ENCODE measurements around the gene RPE65. TPM values are rescaled to one million over a fixed set of nuclear protein-coding genes. Genes with fewer than 3 reads are reported as not detected.
A peak's percentile ranks its signal among the peaks of the same experiment; 100 is the strongest.
"Not testable (repeated sequence)": the region's sequence is repeated elsewhere in the genome, so short reads cannot be mapped to it uniquely, and the experiment has no call there.

The RPE65 gene
- total RNA-seq (not detected), polyA plus RNA-seq (not detected), total RNA-seq (0 reads per million in 6 experiments)

DNA sequence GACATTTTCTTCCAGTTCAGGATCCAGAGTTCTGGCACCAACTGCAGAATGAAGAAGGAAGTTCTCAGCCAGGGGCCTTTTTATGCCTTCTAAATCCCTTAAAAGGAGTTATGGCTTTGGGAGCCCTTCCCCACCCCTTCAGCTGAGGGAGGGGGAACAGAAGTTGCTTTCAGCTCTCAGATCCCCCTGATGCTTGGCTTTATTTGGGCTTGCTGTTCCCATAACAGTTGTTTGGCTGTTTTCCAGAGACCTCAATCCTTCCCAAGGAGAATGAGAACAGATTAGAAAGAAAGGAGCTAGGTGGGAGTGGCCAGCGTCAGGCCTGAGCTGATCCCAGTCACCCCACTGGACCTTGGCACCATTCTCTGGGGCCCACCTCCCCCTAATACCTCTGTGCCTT is at the start of gene RPE65:
TSS of gene RPE65 (minus strand) at position 54 of the 400 bp plus-strand sequence. CDS start at position 5, 49 bp downstream.
- Mint-ChIP-seq H3K27me3 (peaks cover 0 to 6% (median 3%) of the 10 kb centered on the region in 5 donors), H3K27ac (no peak within 1 kb of the TSS), H3K9me3 (no peaks in the 10 kb centered on the region), H3K36me3 (no peaks in the 10 kb centered on the region), H3K4me1 (no peaks in the 10 kb centered on the region), H3K4me3 (no peak within 1 kb of the TSS)
- DNase-seq (no peak), ATAC-seq (no peak)
- POLR2A ChIA-PET: no interaction called here

DNA sequence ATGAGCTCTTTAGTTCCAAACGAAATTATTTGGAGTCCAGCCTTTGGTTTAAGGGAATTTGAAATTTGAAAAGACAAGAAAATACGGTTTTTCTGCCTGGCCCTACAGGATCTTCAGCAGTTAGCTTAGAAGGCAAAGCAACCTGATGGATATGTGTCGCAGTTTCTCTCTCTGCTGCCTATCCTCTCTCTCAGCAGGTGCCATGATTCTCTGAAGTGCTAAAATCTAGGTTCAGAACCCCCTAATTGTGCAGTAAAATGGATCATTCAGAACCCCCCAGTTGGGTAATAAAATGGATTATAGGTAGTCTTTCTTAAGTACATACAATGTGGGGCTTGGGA is 47.6 kb upstream of the RPE65 start:
- peak in 1 of 2 donors; percentile 28 for ATAC-seq
- POLR2A ChIA-PET: no interaction called here

DNA sequence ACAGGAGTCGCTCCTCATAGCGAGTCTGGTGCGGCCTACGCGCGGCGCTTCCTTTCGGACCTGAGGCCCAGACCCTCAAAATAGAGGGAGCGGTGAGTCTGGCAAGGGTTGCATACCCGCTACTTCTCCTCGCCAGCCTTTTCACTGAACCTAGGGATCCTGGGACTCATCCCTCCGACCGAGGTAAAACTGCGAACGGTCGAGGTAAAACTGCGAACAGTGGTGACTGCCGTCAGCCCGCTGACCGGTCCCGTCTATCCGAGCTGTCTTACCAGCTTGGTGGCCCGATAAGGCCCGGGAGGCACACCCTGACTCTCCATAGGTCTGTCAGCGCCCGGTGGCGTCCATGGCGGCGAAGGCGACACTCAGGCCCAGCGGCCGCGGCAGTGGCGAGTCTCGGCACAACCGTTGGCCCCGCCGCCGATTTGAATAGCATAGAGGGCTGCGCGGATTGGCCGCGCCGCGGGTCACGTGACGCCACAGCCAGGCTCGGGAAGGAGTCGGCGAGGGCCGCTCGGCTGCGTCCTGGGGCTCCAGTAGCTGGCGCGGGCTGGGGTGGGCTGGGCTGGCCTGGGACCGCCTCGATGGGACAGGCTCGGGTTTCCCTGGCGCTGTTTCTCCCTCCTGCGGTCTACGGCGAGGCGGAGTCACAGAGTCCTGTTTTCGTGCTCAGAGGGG is 47.1 kb upstream of the RPE65 start, which contains the start of gene DEPDC1:
TSS of gene DEPDC1 (minus strand) at position 403 of the 678 bp plus-strand sequence. CDS start at position 320, 83 bp downstream.
- POLR2A ChIA-PET: no interaction called here
- H3K4me1 Mint-ChIP-seq: peaks cover 4 to 22% (median 17%) of the 10 kb centered on the region in 4 donors
- peak; percentile 76 to 91 for ATAC-seq
- peak; percentile 11 to 64 (median 40) for DNase-seq
- H3K9me3 Mint-ChIP-seq: peaks cover 0 to 8% (median 4%) of the 10 kb centered on the region in 9 donors
- H3K36me3 Mint-ChIP-seq: no peaks in the 10 kb centered on the region
- peaks cover 10 to 49% (median 24%) of the 10 kb centered on the region in 5 donors for H3K27me3 Mint-ChIP-seq
- peak within 1 kb of the TSS; percentile 73 to 87 (median 84) for H3K4me3 Mint-ChIP-seq
- H3K27ac Mint-ChIP-seq: peak within 1 kb of the TSS in 1 of 10 donors; percentile 16

More for the DNA sequence above, 47.6 kb upstream of the RPE65 start:
- Mint-ChIP-seq H3K27me3 (peaks cover 10 to 49% (median 24%) of the 10 kb centered on the region in 5 donors), H3K36me3 (no peaks in the 10 kb centered on the region), H3K27ac (no peak overlapping the region), H3K4me1 (peaks cover 4 to 22% (median 17%) of the 10 kb centered on the region in 4 donors), H3K9me3 (peaks cover 0 to 12% (median 6%) of the 10 kb centered on the region in 9 donors), H3K4me3 (peak overlapping the region; percentile 73 to 85 (median 83))
- no peak for DNase-seq

DNA sequence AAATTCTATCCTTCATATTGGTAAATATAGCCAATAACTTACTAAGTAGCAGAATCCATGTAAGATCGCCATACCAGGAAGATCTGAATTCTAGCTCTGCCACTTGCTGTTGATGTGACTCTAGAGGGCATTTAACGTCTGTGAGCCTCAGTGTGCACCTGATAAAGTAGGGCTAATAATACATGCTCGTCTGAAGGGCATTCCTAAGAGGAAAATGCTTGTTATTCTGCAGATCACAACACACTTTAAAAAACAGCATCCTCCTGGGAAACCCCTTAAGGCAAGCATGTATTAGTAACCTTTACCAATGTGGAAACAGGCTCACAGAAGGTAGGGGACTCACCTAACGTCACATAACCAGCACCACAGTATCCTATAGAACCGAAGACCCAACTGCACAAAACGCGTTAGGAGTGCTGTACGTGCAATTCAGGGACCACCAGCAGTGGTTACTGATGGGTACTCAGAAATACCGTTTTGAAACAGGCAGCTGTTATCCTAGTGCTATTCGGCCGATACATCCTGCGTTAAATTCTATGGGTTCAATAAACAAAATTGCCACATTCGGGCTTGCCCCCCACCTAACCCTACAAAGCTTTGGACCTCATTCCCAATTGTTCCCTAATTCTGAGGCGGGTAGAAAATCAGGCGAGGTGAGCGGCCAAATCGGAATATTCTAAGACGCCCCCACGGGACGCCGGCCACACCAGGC is 46.4 kb upstream of the RPE65 start:
- no peak overlapping the region for H3K27ac Mint-ChIP-seq
- peaks cover 10 to 49% (median 24%) of the 10 kb centered on the region in 5 donors for H3K27me3 Mint-ChIP-seq
- ATAC-seq (no peak), DNase-seq (no peak)
- peaks cover 4 to 21% (median 14%) of the 10 kb centered on the region in 4 donors for H3K4me1 Mint-ChIP-seq
- no peaks in the 10 kb centered on the region for H3K36me3 Mint-ChIP-seq
- POLR2A ChIA-PET: no interaction called here
- peak overlapping the region; percentile 73 to 87 (median 84) for H3K4me3 Mint-ChIP-seq
- H3K9me3 Mint-ChIP-seq: peaks cover 0 to 3% (median 0%) of the 10 kb centered on the region in 9 donors

DNA sequence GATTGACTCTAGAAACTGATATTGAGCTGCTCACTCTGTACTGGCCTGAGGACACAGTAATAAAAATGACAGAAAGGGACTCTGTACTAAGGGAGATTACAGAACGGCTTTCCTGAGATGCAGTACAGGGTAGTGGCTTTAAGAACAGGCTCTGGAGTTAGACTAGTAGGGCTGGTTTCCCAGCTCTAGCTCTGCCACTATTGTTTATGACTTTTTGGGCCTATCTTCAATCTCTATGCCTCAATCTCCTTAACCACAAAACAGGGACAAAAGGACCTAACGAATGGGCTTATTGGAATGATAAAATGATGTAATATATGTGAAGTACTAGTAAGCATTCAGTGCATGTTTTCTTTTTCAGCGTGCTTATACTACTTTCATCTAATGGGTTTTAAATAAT is 45.8 kb upstream of the RPE65 start:
- no peak for DNase-seq
- H3K27me3 Mint-ChIP-seq: peaks cover 10 to 49% (median 24%) of the 10 kb centered on the region in 5 donors
- H3K4me1 Mint-ChIP-seq: peaks cover 4 to 21% (median 14%) of the 10 kb centered on the region in 4 donors
- H3K9me3 Mint-ChIP-seq: peaks cover 0 to 3% (median 0%) of the 10 kb centered on the region in 9 donors
- H3K36me3 Mint-ChIP-seq: no peaks in the 10 kb centered on the region
- peak overlapping the region in 8 of 10 donors; percentile 0 to 87 (median 84) for H3K4me3 Mint-ChIP-seq
- POLR2A ChIA-PET: no interaction called here
- no peak for ATAC-seq
- no peak overlapping the region for H3K27ac Mint-ChIP-seq

DNA sequence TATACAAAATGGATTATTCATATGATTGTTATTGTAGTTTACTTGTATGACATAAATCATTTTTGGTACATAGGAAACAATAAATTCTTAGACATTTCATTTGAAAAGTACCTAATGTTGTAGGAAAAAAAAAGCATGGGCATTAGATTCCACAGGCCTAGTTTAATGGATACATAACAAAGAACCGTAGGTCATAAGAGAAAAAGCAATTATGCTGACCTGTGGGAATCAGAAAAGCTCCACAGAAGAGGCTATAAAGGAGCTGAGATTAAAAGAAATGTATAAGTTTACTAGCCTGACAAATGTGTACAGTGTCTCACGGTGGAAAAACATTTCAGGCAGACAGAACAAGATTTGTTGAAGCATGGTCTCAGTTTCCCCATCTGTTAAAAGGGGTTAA is 43.4 kb upstream of the RPE65 start:
- no peak overlapping the region for H3K4me3 Mint-ChIP-seq
- no peak for ATAC-seq
- H3K36me3 Mint-ChIP-seq: no peaks in the 10 kb centered on the region
- H3K4me1 Mint-ChIP-seq: peaks cover 4 to 21% (median 14%) of the 10 kb centered on the region in 4 donors
- peaks cover 0 to 5% (median 0%) of the 10 kb centered on the region in 9 donors for H3K9me3 Mint-ChIP-seq
- DNase-seq: no peak
- no peak overlapping the region for H3K27ac Mint-ChIP-seq
- POLR2A ChIA-PET: no interaction called here
- H3K27me3 Mint-ChIP-seq: peaks cover 8 to 30% (median 17%) of the 10 kb centered on the region in 5 donors

DNA sequence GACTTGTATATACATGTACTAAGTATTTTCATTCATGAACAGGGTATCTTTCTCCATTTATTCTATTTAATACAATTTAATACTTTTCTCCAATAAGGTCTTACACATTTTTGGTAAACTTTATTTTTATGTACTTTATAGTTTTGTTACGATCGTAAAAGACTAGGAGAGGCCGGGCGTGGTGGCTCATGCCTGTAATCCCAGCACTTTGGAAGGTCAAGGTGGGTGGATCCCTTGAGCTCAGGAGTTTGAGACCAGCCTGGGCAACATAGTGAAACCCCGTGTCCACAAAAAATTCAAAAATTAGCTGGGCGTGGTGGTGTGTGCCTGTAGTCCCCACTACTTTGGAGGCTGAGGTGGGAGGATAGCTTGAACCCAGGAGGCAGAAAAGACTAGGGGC is 42.5 kb upstream of the RPE65 start:
- H3K36me3 Mint-ChIP-seq, POLR2A ChIA-PET, DNase-seq, H3K27ac Mint-ChIP-seq, H3K4me3 Mint-ChIP-seq, ATAC-seq, H3K9me3 Mint-ChIP-seq: not testable (repeated sequence)
- peaks cover 4 to 15% (median 11%) of the 10 kb centered on the region in 4 donors for H3K4me1 Mint-ChIP-seq
- peaks cover 4 to 20% (median 11%) of the 10 kb centered on the region in 5 donors for H3K27me3 Mint-ChIP-seq

DNA sequence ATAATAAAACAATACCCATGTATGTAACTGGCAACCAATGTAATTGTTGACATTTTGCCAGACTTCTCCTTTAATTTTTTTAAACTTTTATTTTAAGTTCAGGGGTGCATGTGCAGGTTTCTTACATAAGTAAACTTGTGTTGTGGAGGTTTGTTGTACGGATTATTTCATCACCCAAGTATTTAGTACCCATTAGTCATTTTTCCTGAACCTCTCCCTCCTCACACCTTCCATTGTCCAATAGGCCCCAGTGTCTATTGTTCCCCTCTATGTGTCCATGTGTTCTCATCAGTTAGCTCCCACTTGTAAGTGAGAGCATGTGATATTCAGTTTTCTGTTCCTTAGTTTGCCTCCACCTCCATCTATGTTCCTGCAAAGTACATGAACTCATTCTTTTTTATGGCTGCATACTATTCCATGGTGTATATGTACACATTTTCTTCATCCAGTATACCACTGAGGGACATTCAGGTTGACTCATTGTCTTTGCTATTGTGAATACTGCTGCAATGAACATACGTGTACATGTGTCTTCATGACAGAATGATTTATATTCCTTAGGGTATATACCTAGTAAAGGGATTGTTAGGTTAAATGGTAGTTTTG is 40.4 kb upstream of the RPE65 start:
- H3K27ac Mint-ChIP-seq: no peak overlapping the region
- POLR2A ChIA-PET: no interaction called here
- peaks cover 0 to 4% (median 0%) of the 10 kb centered on the region in 9 donors for H3K9me3 Mint-ChIP-seq
- DNase-seq: no peak
- peaks cover 0 to 10% (median 1%) of the 10 kb centered on the region in 5 donors for H3K27me3 Mint-ChIP-seq
- no peaks in the 10 kb centered on the region for H3K36me3 Mint-ChIP-seq
- no peak overlapping the region for H3K4me3 Mint-ChIP-seq
- ATAC-seq: no peak
- no peaks in the 10 kb centered on the region for H3K4me1 Mint-ChIP-seq

DNA sequence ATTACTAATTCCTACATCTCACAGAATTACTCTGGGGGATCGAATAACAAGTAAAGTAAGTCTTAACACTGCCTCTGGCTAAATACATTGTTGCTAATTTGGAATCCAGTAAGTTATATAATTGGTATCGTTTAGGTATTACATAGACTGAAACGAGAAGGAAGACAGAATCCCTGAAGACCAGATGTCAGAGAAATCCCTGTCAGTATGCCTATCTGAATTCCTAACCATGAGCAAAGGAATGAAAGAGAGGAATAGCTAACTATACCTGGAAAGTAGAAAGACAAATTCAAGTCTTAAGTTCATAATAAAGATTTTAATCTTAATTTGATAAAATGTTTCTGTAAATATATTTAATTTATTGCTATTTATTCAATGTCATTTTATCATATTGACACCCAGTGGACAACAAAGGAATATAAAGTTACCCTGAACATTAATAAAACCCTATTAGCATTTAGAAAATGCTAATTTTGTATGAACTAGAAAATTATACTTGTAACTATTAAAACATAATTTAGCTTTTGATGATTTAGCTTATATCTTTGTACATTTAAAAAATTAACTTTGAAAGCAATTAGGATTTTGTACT is 35.8 kb upstream of the RPE65 start:
- no peaks in the 10 kb centered on the region for H3K4me1 Mint-ChIP-seq
- H3K4me3 Mint-ChIP-seq: no peak overlapping the region
- peaks cover 0 to 4% (median 0%) of the 10 kb centered on the region in 9 donors for H3K9me3 Mint-ChIP-seq
- POLR2A ChIA-PET: no interaction called here
- no peak overlapping the region for H3K27ac Mint-ChIP-seq
- H3K27me3 Mint-ChIP-seq: no peaks in the 10 kb centered on the region
- no peak for DNase-seq
- H3K36me3 Mint-ChIP-seq: no peaks in the 10 kb centered on the region
- ATAC-seq: no peak

DNA sequence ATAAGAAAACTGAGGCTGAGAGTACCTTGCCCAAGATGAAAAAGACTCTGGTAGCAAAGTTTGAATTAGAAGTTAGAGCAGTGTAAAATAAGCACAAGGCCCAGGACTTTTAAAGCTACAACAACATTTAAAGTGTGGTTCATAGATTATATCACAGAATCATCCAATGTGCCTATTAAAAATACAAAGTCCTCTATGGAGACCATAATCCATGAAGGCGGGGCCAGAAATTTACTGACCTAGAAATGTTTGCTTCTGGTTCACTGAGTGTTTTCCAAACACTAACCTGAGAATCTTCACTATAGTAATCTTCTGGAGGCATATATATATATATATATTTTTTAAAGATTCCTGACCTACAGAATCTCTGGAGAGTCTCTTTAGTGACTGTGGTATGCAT is 34.9 kb upstream of the RPE65 start:
- POLR2A ChIA-PET: no interaction called here
- DNase-seq: no peak
- no peaks in the 10 kb centered on the region for H3K4me1 Mint-ChIP-seq
- H3K36me3 Mint-ChIP-seq: no peaks in the 10 kb centered on the region
- H3K4me3 Mint-ChIP-seq: no peak overlapping the region
- peaks cover 0 to 3% (median 0%) of the 10 kb centered on the region in 9 donors for H3K9me3 Mint-ChIP-seq
- H3K27me3 Mint-ChIP-seq: no peaks in the 10 kb centered on the region
- no peak overlapping the region for H3K27ac Mint-ChIP-seq
- no peak for ATAC-seq

DNA sequence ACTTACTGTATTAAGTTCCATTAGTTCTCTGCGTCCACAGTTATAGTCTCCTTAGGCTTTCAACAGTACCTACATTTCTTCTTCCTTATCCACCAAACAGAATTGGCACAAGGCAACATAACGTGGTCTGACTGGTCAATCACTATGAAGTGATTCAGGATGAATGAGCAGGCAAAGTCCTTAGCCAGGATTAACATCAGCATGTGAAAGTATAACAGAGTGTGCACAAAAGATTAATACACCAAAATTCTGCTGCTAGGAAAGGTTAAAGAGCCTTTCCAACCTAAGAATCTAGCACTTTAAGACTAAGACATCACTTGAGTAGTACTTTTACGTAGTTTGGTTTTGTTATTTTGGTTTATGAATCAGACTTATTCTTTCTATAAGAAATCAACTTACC is 31.3 kb upstream of the RPE65 start:
- Mint-ChIP-seq H3K4me3 (no peak overlapping the region), H3K27ac (no peak overlapping the region), H3K4me1 (no peaks in the 10 kb centered on the region), H3K36me3 (no peaks in the 10 kb centered on the region), H3K9me3 (peaks cover 0 to 3% (median 0%) of the 10 kb centered on the region in 9 donors), H3K27me3 (peaks cover 0 to 3% (median 0%) of the 10 kb centered on the region in 5 donors)
- POLR2A ChIA-PET: no interaction called here
- no peak for DNase-seq
- ATAC-seq: no peak

DNA sequence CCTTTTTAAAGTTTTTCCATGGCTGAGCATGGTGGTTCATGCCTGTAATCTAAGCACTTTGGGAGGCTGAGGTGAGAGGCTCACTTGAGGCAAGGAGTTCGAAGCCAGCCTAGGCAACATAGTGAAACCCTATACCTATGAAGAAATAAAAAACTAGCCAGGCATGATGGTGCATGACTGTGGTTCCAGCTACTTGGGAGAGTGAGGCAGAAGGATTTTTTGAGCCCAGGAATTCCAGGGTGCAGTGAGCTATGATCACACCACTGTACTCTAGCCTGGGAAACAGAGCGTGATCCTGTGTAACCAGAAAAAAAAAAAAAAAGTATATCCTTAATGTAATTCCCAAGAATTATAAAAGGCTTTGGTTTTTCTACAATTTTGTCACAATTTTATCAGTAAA is 29.7 kb upstream of the RPE65 start:
- POLR2A ChIA-PET: no interaction called here
- Mint-ChIP-seq H3K4me3 (no peak overlapping the region), H3K4me1 (no peaks in the 10 kb centered on the region), H3K27ac (no peak overlapping the region), H3K27me3 (peaks cover 0 to 3% (median 0%) of the 10 kb centered on the region in 5 donors), H3K9me3 (peaks cover 0 to 3% (median 0%) of the 10 kb centered on the region in 9 donors), H3K36me3 (no peaks in the 10 kb centered on the region)
- ATAC-seq (no peak), DNase-seq (no peak)
